Testis (tissue), 3 donors: ENCODE measurements around the gene MRPL36. TPM values are rescaled to one million over a fixed set of nuclear protein-coding genes. Genes with fewer than 3 reads are reported as not detected.
"Not testable (repeated sequence)": the region's sequence is repeated elsewhere in the genome, so short reads cannot be mapped to it uniquely, and the experiment has no call there.

Experiments used
- DNase-seq: peaks from one replicate; pipeline ENCODE4 v3.0.0-alpha.2; 2019
- H3K27ac ChIP-seq, 2 donors: fragments of 200-600 bp; sonication (generic); one replicate each; pipeline ENCODE4 v1.5.1; 2019
- H3K27me3 ChIP-seq: fragments of 200-600 bp; sonication (generic); one replicate; pipeline ENCODE4 v1.5.1; 2019
- H3K36me3 ChIP-seq: fragments of 200-600 bp; sonication (generic); one replicate; pipeline ENCODE4 v1.5.1; 2017; ENCODE audit warnings: low read depth; ENCODE audit errors: missing control alignments
- H3K4me1 ChIP-seq: fragments of 200-600 bp; sonication (generic); one replicate; pipeline ENCODE4 v1.5.1; 2019
- H3K4me3 ChIP-seq, 2 donors: fragments of 200-600 bp; sonication (generic); one replicate each; pipeline ENCODE4 v1.5.1; 2017 to 2019
- H3K9me3 ChIP-seq: fragments of 200-600 bp; sonication (generic); one replicate; pipeline ENCODE4 v1.5.1; 2017
- CTCF ChIP-seq, 3 experiments: fragments of 450-650 bp in 2 of 3; fragments of 200-600 bp in 1 of 3; sonication (generic) in 1 of 3; IDR thresholded peaks; one replicate each; pipeline ENCODE4 v1.5.1; 2016 to 2019; ENCODE audit warnings: antibody characterized with exemption in 3 of 3, mild to moderate bottlenecking in 2 of 3, moderate library complexity in 1 of 3
- POLR2A ChIP-seq: fragments of 450-650 bp; IDR thresholded peaks from one replicate; pipeline ENCODE4 v1.6.1; 2017; ENCODE audit warnings: antibody characterized with exemption, mild to moderate bottlenecking, moderate library complexity
- WGBS, 2 donors: methylation state at CpG; one replicate each; pipeline ENCODE4 v1.1.5; 2018; 5-methylcytosine and 5-hydroxymethylcytosine counted together
- intact Hi-C: fragments of 100-400 bp; cut with DNase I; formaldehyde crosslinking; loops from one replicate; pipeline ENCODE4 v1.15.1; 2023; ENCODE audit warnings: low total_unique reads
- polyA plus RNA-seq: library from polyadenylated mRNA; stranded (reverse); fragments of 350-450 nt; fragmentation: Illumina TruSeq; extraction: RNeasy Lipid Tissue Mini Kit (QIAGEN cat#74804); gene quantifications from one replicate; pipeline ENCODE4 v1.2.3, GENCODE V29; 2014; ENCODE audit warnings: low read depth, low replicate concordance; ENCODE audit not compliant: insufficient read depth
- total RNA-seq, 2 donors: library from RNA; depleted of rRNA; stranded (reverse); fragments of >200 nt; gene quantifications; one replicate each; pipeline ENCODE4 v1.2.3, GENCODE V29; 2016

MRPL36 gene
- total and polyA plus RNA-seq, 3 donors from 2014 or later: 60.8 to 164 (median 101) TPM

GRCh38 chr5:1845696-1846095 lies 46.1 kb upstream of the MRPL36 start:
- no peaks in the 10 kb centered on the region for H3K36me3 ChIP-seq
- no peak overlapping the region for H3K4me3 ChIP-seq
- TF ChIP-seq CTCF (IDR thresholded peaks at IDR 0.05): no peak
- TF ChIP-seq POLR2A: no peak
- DNase-seq: no peak
- no peak overlapping the region for H3K27ac ChIP-seq
- H3K4me1 ChIP-seq: no peaks in the 10 kb centered on the region
- intact Hi-C loops: no loop called here
- H3K9me3 ChIP-seq: no peaks in the 10 kb centered on the region
- H3K27me3 ChIP-seq: no peaks in the 10 kb centered on the region
- 64 to 90% methylated on average over 1 of the region's 1 CpG for WGBS, 2 donors

- H3K4me1 ChIP-seq: no peaks in the 10 kb centered on the region
- no peaks in the 10 kb centered on the region for H3K9me3 ChIP-seq
- H3K36me3 ChIP-seq: no peaks in the 10 kb centered on the region
- no peak for DNase-seq
- 90 to 96% methylated on average over 5 of the region's 5 CpGs for WGBS, 2 donors
- H3K27ac ChIP-seq: no peak overlapping the region
- TF ChIP-seq CTCF (IDR thresholded peaks at IDR 0.05) (no peak), POLR2A (no peak)
- intact Hi-C loops: no loop called here
- H3K4me3 ChIP-seq: no peak overlapping the region
- no peaks in the 10 kb centered on the region for H3K27me3 ChIP-seq
These were observed 45.2 kb upstream of the MRPL36 start for GRCh38 chr5:1844708-1845436.

- H3K4me1 ChIP-seq, intact Hi-C loops, DNase-seq, H3K4me3 ChIP-seq, H3K9me3 ChIP-seq, H3K27ac ChIP-seq, H3K36me3 ChIP-seq, H3K27me3 ChIP-seq: not testable (repeated sequence)
- 90 to 91% methylated on average over 10 of the region's 10 CpGs for WGBS, 2 donors
These were observed 44.1 kb upstream of the MRPL36 start for GRCh38 chr5:1843761-1844160.

- intact Hi-C loops: no loop called here
- Histone ChIP-seq H3K27ac (no peak overlapping the region), H3K27me3 (no peaks in the 10 kb centered on the region), H3K9me3 (no peaks in the 10 kb centered on the region), H3K4me3 (no peak overlapping the region), H3K4me1 (no peaks in the 10 kb centered on the region), H3K36me3 (no peaks in the 10 kb centered on the region)
- TF ChIP-seq CTCF (IDR thresholded peaks at IDR 0.05): no peak
- TF ChIP-seq POLR2A: no peak
- DNase-seq: no peak
- WGBS, 2 donors: 64 to 69% methylated on average over 17 of the region's 17 CpGs
These were observed 42.6 kb upstream of the MRPL36 start for GRCh38 chr5:1842004-1842819.

- TF ChIP-seq CTCF (IDR thresholded peaks at IDR 0.05): no peak
- no peak for TF ChIP-seq POLR2A
- Histone ChIP-seq H3K4me3 (no peak overlapping the region), H3K9me3 (no peaks in the 10 kb centered on the region), H3K4me1 (no peaks in the 10 kb centered on the region), H3K36me3 (no peaks in the 10 kb centered on the region), H3K27ac (no peak overlapping the region), H3K27me3 (no peaks in the 10 kb centered on the region)
- intact Hi-C loops: no loop called here
- no peak for DNase-seq
- 60 to 67% methylated on average over 16 to 31 of the region's 31 CpGs for WGBS, 2 donors
These were observed 41.3 kb upstream of the MRPL36 start for GRCh38 chr5:1840741-1841521.
